ENCODE results near the gene SNX30.

Gene SNX30

GRCh38 chr9:112858625-112859147 is 108.1 kb downstream of the SNX30 start:
- no peak for TF ChIP-seq ZNF274 (IDR thresholded peaks at IDR 0.05; ENCODE audit: low read depth, low read length)
- no peak overlapping the region for H3K4me3 ChIP-seq (ENCODE audit: low read length)

- H3K4me3 ChIP-seq (ENCODE audit: low read length): no peak overlapping the region
- TF ChIP-seq ZNF274 (IDR thresholded peaks at IDR 0.05; ENCODE audit: low read depth, low read length): no peak
Measured at GRCh38 chr9:112860451-112860850, 109.9 kb downstream of the SNX30 start.

- TF ChIP-seq ZNF274 (IDR thresholded peaks at IDR 0.05; ENCODE audit: low read depth, low read length): no peak
- H3K4me3 ChIP-seq (ENCODE audit: low read length): no peak overlapping the region
Measured at GRCh38 chr9:112861155-112861554, 110.6 kb downstream of the SNX30 start.

GRCh38 chr9:112861638-112862555 is 111.3 kb downstream of the SNX30 start:
- TF ChIP-seq ZNF274 (IDR thresholded peaks at IDR 0.05; ENCODE audit: low read depth, low read length): no peak
- H3K4me3 ChIP-seq (ENCODE audit: low read length): no peak overlapping the region

GRCh38 chr9:112863214-112863613 is 112.7 kb downstream of the SNX30 start:
- no peak for TF ChIP-seq ZNF274 (IDR thresholded peaks at IDR 0.05; ENCODE audit: low read depth, low read length)
- H3K4me3 ChIP-seq (ENCODE audit: low read length): no peak overlapping the region

- no peak overlapping the region for H3K4me3 ChIP-seq (ENCODE audit: low read length)
- no peak for TF ChIP-seq ZNF274 (IDR thresholded peaks at IDR 0.05; ENCODE audit: low read depth, low read length)
Measured at GRCh38 chr9:112863746-112864145, 113.2 kb downstream of the SNX30 start.

GRCh38 chr9:112864403-112864802 is 113.8 kb downstream of the SNX30 start:
- no peak for TF ChIP-seq ZNF274 (IDR thresholded peaks at IDR 0.05; ENCODE audit: low read depth, low read length)

GRCh38 chr9:112864982-112865381 is 114.4 kb downstream of the SNX30 start:
- TF ChIP-seq ZNF274 (IDR thresholded peaks at IDR 0.05; ENCODE audit: low read depth, low read length): no peak
- H3K4me3 ChIP-seq (ENCODE audit: low read length): no peak overlapping the region

More at GRCh38 chr9:112864403-112864802, 113.8 kb downstream of the SNX30 start:
- H3K4me3 ChIP-seq (ENCODE audit: low read length): no peak overlapping the region

GRCh38 chr9:112866662-112867274 is 116.2 kb downstream of the SNX30 start:
- TF ChIP-seq ZNF274 (IDR thresholded peaks at IDR 0.05; ENCODE audit: low read depth, low read length): no peak
- no peak overlapping the region for H3K4me3 ChIP-seq (ENCODE audit: low read length)

GRCh38 chr9:112867275-112867991 is 116.9 kb downstream of the SNX30 start:
- TF ChIP-seq ZNF274 (IDR thresholded peaks at IDR 0.05; ENCODE audit: low read depth, low read length): no peak
- H3K4me3 ChIP-seq (ENCODE audit: low read length): no peak overlapping the region

GRCh38 chr9:112868461-112868860 is 117.9 kb downstream of the SNX30 start:
- H3K4me3 ChIP-seq (ENCODE audit: low read length): no peak overlapping the region
- TF ChIP-seq ZNF274 (IDR thresholded peaks at IDR 0.05; ENCODE audit: low read depth, low read length): no peak

GRCh38 chr9:112869041-112869529 is 118.5 kb downstream of the SNX30 start:
- TF ChIP-seq ZNF274 (IDR thresholded peaks at IDR 0.05; ENCODE audit: low read depth, low read length): no peak
- H3K4me3 ChIP-seq (ENCODE audit: low read length): no peak overlapping the region

GRCh38 chr9:112869917-112870316 is 119.4 kb downstream of the SNX30 start:
- no peak overlapping the region for H3K4me3 ChIP-seq (ENCODE audit: low read length)
- TF ChIP-seq ZNF274 (IDR thresholded peaks at IDR 0.05; ENCODE audit: low read depth, low read length): no peak

GRCh38 chr9:112870556-112870955 is 120.0 kb downstream of the SNX30 start:
- no peak overlapping the region for H3K4me3 ChIP-seq (ENCODE audit: low read length)
- TF ChIP-seq ZNF274 (IDR thresholded peaks at IDR 0.05; ENCODE audit: low read depth, low read length): no peak
